Prostate gland (tissue), 2 donors: Measurements from ENCODE around the gene ATP9A. TPM values are rescaled to one million over a fixed set of nuclear protein-coding genes. Genes with fewer than 3 reads are reported as not detected.
"Not testable (repeated sequence)": the region's sequence is repeated elsewhere in the genome, so short reads cannot be mapped to it uniquely, and the experiment has no call there.

Experiments
- DNase-seq: peaks from one replicate; pipeline ENCODE4 v3.0.0-alpha.2; 2019; ENCODE audit warnings: low spot score
- H3K27ac ChIP-seq, 2 donors: fragments of 200-600 bp; sonication (generic); 2 replicates each; pipeline ENCODE4 v1.5.1; 2017 to 2019
- H3K27me3 ChIP-seq: fragments of 200-600 bp; sonication (generic); replicated peaks from 2 replicates; pipeline ENCODE4 v1.5.1; 2019; ENCODE audit not compliant: insufficient read depth
- H3K36me3 ChIP-seq, 2 donors: fragments of 200-600 bp; sonication (generic); 1 replicate in 1 of 2; 2 replicates in 1 of 2; pipeline versions ENCODE4 v1.5.1 to v1.8.1; 2017 to 2019
- H3K4me1 ChIP-seq: fragments of 200-600 bp; sonication (generic); replicated peaks from 2 replicates; pipeline ENCODE4 v1.5.1; 2019
- H3K4me3 ChIP-seq, 2 donors: fragments of 200-600 bp; sonication (generic); 2 replicates each; pipeline ENCODE4 v1.5.1; 2017 to 2019
- H3K9me3 ChIP-seq: fragments of 200-600 bp; sonication (generic); 2 replicates; pipeline ENCODE4 v1.5.1; 2017
- POLR2A ChIP-seq: fragments of 450-650 bp; IDR thresholded peaks from one replicate; pipeline ENCODE4 v1.6.1; 2016; ENCODE audit warnings: antibody characterized with exemption, mild to moderate bottlenecking
- POLR2AphosphoS5 ChIP-seq: sonication (generic); formaldehyde crosslinking; IDR thresholded peaks from one replicate; pipeline ENCODE4 v1.6.1; 2017; ENCODE audit warnings: antibody characterized with exemption
- WGBS: methylation state at CpG from one replicate; pipeline ENCODE4 v1.1.5; 2018; 5-methylcytosine and 5-hydroxymethylcytosine counted together
- intact Hi-C: fragments of 100-400 bp; cut with DNase I; formaldehyde crosslinking; loops from one replicate; pipeline ENCODE4 v1.14.2; 2022
- total RNA-seq, 2 donors: library from RNA; depleted of rRNA; stranded (reverse); fragments of >200 nt; gene quantifications; one replicate each; pipeline ENCODE4 v1.1.0, GENCODE V29; 2016
- TF ChIP-seq, protein P1 (sequence below), 4 experiments: fragments of 200-600 bp in 2 of 4; fragments of 450-650 bp in 2 of 4; sonication (generic) in 2 of 4; IDR thresholded peaks; 1 replicate in 3 of 4; 2 replicates in 1 of 4; pipeline ENCODE4 v1.5.1; 2016 to 2019; ENCODE audit warnings: antibody characterized with exemption in 4 of 4, mild to moderate bottlenecking in 2 of 4, moderate library complexity in 2 of 4

The ATP9A gene, protein sequence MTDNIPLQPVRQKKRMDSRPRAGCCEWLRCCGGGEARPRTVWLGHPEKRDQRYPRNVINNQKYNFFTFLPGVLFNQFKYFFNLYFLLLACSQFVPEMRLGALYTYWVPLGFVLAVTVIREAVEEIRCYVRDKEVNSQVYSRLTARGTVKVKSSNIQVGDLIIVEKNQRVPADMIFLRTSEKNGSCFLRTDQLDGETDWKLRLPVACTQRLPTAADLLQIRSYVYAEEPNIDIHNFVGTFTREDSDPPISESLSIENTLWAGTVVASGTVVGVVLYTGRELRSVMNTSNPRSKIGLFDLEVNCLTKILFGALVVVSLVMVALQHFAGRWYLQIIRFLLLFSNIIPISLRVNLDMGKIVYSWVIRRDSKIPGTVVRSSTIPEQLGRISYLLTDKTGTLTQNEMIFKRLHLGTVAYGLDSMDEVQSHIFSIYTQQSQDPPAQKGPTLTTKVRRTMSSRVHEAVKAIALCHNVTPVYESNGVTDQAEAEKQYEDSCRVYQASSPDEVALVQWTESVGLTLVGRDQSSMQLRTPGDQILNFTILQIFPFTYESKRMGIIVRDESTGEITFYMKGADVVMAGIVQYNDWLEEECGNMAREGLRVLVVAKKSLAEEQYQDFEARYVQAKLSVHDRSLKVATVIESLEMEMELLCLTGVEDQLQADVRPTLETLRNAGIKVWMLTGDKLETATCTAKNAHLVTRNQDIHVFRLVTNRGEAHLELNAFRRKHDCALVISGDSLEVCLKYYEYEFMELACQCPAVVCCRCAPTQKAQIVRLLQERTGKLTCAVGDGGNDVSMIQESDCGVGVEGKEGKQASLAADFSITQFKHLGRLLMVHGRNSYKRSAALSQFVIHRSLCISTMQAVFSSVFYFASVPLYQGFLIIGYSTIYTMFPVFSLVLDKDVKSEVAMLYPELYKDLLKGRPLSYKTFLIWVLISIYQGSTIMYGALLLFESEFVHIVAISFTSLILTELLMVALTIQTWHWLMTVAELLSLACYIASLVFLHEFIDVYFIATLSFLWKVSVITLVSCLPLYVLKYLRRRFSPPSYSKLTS
- total RNA-seq: 100 to 1,000 TPM in 1 of 2 donors, 10 to 100 TPM in 1; 35.1 to 118 TPM

GRCh38 chr20:51767867-51768758 is at the start of gene ATP9A:
Gene ATP9A (minus strand): TSS chr20:51768390. CDS start chr20:51768369, 21 bp downstream.
- intact Hi-C loops: no loop called here
- H3K4me3 ChIP-seq: peak within 1 kb of the TSS; percentile 80 to 82
- H3K9me3 ChIP-seq: no peaks in the 10 kb centered on the region
- TF ChIP-seq, protein P1, sequence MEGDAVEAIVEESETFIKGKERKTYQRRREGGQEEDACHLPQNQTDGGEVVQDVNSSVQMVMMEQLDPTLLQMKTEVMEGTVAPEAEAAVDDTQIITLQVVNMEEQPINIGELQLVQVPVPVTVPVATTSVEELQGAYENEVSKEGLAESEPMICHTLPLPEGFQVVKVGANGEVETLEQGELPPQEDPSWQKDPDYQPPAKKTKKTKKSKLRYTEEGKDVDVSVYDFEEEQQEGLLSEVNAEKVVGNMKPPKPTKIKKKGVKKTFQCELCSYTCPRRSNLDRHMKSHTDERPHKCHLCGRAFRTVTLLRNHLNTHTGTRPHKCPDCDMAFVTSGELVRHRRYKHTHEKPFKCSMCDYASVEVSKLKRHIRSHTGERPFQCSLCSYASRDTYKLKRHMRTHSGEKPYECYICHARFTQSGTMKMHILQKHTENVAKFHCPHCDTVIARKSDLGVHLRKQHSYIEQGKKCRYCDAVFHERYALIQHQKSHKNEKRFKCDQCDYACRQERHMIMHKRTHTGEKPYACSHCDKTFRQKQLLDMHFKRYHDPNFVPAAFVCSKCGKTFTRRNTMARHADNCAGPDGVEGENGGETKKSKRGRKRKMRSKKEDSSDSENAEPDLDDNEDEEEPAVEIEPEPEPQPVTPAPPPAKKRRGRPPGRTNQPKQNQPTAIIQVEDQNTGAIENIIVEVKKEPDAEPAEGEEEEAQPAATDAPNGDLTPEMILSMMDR (IDR thresholded peaks at IDR 0.05): no peak
- TF ChIP-seq POLR2AphosphoS5 (no peak), POLR2A (no peak)
- under 1% methylated on average over 47 of the region's 131 CpGs for WGBS
- H3K36me3 ChIP-seq: no peaks in the 10 kb centered on the region
- H3K4me1 ChIP-seq: no peaks in the 10 kb centered on the region
- no peaks in the 10 kb centered on the region for H3K27me3 ChIP-seq
- H3K27ac ChIP-seq: peak within 1 kb of the TSS; percentile 78 to 83
- peak; percentile 30 for DNase-seq

- intact Hi-C loops, DNase-seq: not testable (repeated sequence)
- 88% methylated on average over 8 of the region's 8 CpGs for WGBS
These were observed 48.7 kb upstream of the ATP9A start for GRCh38 chr20:51816856-51817255.

GRCh38 chr20:51815383-51816076 is 47.3 kb upstream of the ATP9A start:
- no peak for DNase-seq
- WGBS: 80% methylated on average over 5 of the region's 5 CpGs

More at GRCh38 chr20:51816856-51817255, 48.7 kb upstream of the ATP9A start:
- H3K36me3 ChIP-seq, H3K4me3 ChIP-seq, H3K27me3 ChIP-seq, H3K4me1 ChIP-seq, H3K9me3 ChIP-seq, H3K27ac ChIP-seq: not testable (repeated sequence)

DNA sequence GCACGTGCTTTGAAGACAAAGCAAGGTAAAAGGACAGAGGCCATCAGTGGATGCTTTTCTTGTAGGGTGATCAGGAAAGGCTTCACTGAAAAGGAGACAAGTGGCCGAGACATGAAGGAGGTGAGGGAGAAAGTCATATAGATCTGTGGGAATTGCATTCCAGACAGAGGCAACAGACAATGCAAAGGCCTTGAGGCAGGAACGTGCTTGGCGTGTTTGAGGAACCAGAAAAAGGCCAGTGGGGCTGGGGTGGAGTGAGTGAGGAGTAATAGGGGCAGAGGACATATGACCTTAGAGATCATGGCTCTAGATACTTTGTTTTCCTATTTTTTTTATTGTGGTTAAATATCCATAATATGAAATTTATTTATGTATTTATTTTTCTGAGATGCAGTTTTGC is 44.7 kb upstream of the ATP9A start:
- Histone ChIP-seq H3K4me3 (no peak overlapping the region), H3K27ac (no peak overlapping the region), H3K36me3 (no peaks in the 10 kb centered on the region), H3K4me1 (no peaks in the 10 kb centered on the region), H3K9me3 (no peaks in the 10 kb centered on the region), H3K27me3 (no peaks in the 10 kb centered on the region)
- WGBS: 95% methylated on average over 4 of the region's 4 CpGs
- intact Hi-C loops: no loop called here
- DNase-seq: no peak
- TF ChIP-seq, protein P1 (IDR thresholded peaks at IDR 0.05): no peak
- TF ChIP-seq POLR2A: no peak
- TF ChIP-seq POLR2AphosphoS5: no peak

More at GRCh38 chr20:51815383-51816076, 47.3 kb upstream of the ATP9A start:
- TF ChIP-seq POLR2AphosphoS5 (no peak), POLR2A (no peak)
- TF ChIP-seq, protein P1 (IDR thresholded peaks at IDR 0.05): no peak
- H3K27ac ChIP-seq: no peak overlapping the region
- no peaks in the 10 kb centered on the region for H3K27me3 ChIP-seq
- no peaks in the 10 kb centered on the region for H3K4me1 ChIP-seq
- H3K36me3 ChIP-seq: no peaks in the 10 kb centered on the region
- H3K9me3 ChIP-seq: no peaks in the 10 kb centered on the region
- H3K4me3 ChIP-seq: no peak overlapping the region
- intact Hi-C loops: no loop called here
